C4-2B (cell line): ENCODE results near the gene LCP1.
A peak's percentile ranks its signal among the peaks of the same experiment; 100 is the strongest.

Experiments used
- H3K27ac ChIP-seq: fragments of 450-650 bp; 2 replicates; pipeline ENCODE4 v1.5.1; 2017
- CTCF ChIP-seq: fragments of 450-650 bp; conservative IDR thresholded peaks from 2 replicates; pipeline ENCODE4 v1.5.1; 2017; ENCODE audit warnings: mild to moderate bottlenecking
- ZFX ChIP-seq: fragments of 450-650 bp; IDR thresholded peaks from 2 replicates; pipeline ENCODE4 v1.6.1; 2017

Gene LCP1

GRCh38 chr13:46134494-46134893, 47.5 kb downstream of the LCP1 start:
- TF ChIP-seq CTCF (no peak), ZFX (no peak)
- H3K27ac ChIP-seq, result peak overlapping the region; percentile 98

GRCh38 chr13:46132109-46132508, 49.9 kb downstream of the LCP1 start:
- TF ChIP-seq ZFX, result no peak
- no peak for TF ChIP-seq CTCF

GRCh38 chr13:46131705-46132104, 50.3 kb downstream of the LCP1 start:
- TF ChIP-seq ZFX (no peak), CTCF (no peak)
- H3K27ac ChIP-seq, result no peak overlapping the region

More at GRCh38 chr13:46132109-46132508, 49.9 kb downstream of the LCP1 start:
- peak overlapping the region; percentile 11; the same call in 1 of the 2 replicates for H3K27ac ChIP-seq

- H3K27ac ChIP-seq, result no peak overlapping the region
- no peak for TF ChIP-seq CTCF
- TF ChIP-seq ZFX, result no peak
These were observed 51.9 kb downstream of the LCP1 start for GRCh38 chr13:46129955-46130618.

GRCh38 chr13:46129124-46129523, 52.9 kb downstream of the LCP1 start:
- TF ChIP-seq CTCF, result no peak
- no peak overlapping the region for H3K27ac ChIP-seq

GRCh38 chr13:46127358-46128023, 54.5 kb downstream of the LCP1 start:
- no peak overlapping the region for H3K27ac ChIP-seq
- TF ChIP-seq ZFX (no peak), CTCF (no peak)

GRCh38 chr13:46126552-46127357, 55.2 kb downstream of the LCP1 start:
- TF ChIP-seq CTCF (peak; percentile 85), ZFX (no peak)
- no peak overlapping the region for H3K27ac ChIP-seq
